ENCODE measurements around the gene NPC2. TPM values are rescaled to one million over a fixed set of nuclear protein-coding genes. Genes with fewer than 3 reads are reported as not detected.

NPC2 gene
- polyA plus RNA-seq, 1 experiment = 267 TPM

GRCh38 chr14:74531467-74531866 lies 38.4 kb upstream of the NPC2 start:
- Histone ChIP-seq H3K4me3 (ENCODE audit: low read depth, low read length) (no peak overlapping the region), H3K27me3 (ENCODE audit: control insufficient read depth, insufficient read depth, low read length) (no peaks in the 10 kb centered on the region), H3K36me3 (ENCODE audit: control insufficient read depth, insufficient read depth, low read length) (peaks cover 6% of the 10 kb centered on the region)
- TF ChIP-seq, protein P1, sequence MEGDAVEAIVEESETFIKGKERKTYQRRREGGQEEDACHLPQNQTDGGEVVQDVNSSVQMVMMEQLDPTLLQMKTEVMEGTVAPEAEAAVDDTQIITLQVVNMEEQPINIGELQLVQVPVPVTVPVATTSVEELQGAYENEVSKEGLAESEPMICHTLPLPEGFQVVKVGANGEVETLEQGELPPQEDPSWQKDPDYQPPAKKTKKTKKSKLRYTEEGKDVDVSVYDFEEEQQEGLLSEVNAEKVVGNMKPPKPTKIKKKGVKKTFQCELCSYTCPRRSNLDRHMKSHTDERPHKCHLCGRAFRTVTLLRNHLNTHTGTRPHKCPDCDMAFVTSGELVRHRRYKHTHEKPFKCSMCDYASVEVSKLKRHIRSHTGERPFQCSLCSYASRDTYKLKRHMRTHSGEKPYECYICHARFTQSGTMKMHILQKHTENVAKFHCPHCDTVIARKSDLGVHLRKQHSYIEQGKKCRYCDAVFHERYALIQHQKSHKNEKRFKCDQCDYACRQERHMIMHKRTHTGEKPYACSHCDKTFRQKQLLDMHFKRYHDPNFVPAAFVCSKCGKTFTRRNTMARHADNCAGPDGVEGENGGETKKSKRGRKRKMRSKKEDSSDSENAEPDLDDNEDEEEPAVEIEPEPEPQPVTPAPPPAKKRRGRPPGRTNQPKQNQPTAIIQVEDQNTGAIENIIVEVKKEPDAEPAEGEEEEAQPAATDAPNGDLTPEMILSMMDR (IDR thresholded peaks at IDR 0.05; ENCODE audit: insufficient read depth, low read depth, low read length) = no peak
- ChIA-PET POLR2A (interaction anchor here (0.6 kb wide), 1 partner anchor 262 kb away, joined by 3 read pairs; no protein-coding TSS in a partner anchor), CTCF (interaction anchor here (0.6 to 1.3 kb wide), 4 partner anchors 32 to 273 kb away, joined by 3 to 4 read pairs (median 3); no protein-coding TSS in a partner anchor)
- DNase-seq (ENCODE audit: low read depth) = no peak

DNA sequence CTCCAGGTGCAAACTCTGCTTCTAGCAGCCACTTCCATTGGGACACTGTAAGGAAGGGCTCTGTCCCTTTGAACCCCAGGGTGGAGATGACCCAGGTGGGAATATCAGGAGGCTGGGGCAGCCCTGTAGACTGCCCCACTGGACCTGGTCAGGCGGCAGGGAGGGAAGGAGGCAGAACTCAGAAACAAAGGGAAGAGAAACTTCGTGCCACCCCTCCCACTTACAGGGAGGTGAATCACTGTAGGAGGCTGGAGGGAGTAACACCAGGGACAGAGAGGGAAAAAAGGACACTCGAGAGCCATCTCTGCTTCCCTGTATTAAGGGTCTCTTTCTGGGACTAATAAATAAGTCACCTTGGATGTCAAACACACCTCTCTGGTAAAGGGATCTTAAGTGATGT lies 37.9 kb upstream of the NPC2 start:
- Histone ChIP-seq H3K27me3 (ENCODE audit: control insufficient read depth, insufficient read depth, low read length) (no peaks in the 10 kb centered on the region), H3K36me3 (ENCODE audit: control insufficient read depth, insufficient read depth, low read length) (peaks cover 6% of the 10 kb centered on the region), H3K4me3 (ENCODE audit: low read depth, low read length) (no peak overlapping the region)
- CTCF ChIA-PET = interaction anchor here (0.8 to 0.9 kb wide), 2 partner anchors 78 to 274 kb away, joined by 3 to 4 read pairs; no protein-coding TSS in a partner anchor
- DNase-seq (ENCODE audit: low read depth) = no peak
- TF ChIP-seq, protein P1 (IDR thresholded peaks at IDR 0.05; ENCODE audit: insufficient read depth, low read depth, low read length) = no peak
- POLR2A ChIA-PET = interaction anchor here (0.6 kb wide), 1 partner anchor 263 kb away, joined by 3 read pairs; no protein-coding TSS in a partner anchor

DNA sequence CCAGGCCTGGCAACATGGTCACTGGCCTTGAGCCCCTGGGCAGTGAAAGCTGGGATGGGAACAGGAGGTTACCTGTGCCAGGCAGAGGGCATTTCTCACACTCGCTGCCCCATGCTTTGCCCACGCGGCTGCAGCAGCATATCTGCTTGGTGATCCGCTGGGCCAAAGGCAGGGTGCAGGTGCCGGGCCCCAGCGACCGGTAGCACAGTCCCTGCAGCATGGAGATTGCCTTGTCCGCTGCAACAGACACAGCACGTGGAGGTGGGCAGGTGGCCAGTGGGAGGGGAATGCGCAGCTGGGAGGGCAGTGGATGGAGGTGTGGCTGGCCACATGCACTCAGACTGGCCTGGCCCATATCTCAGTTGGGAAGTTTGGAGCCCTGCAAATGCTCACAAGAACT lies 35.8 kb upstream of the NPC2 start:
- DNase-seq (ENCODE audit: low read depth) = no peak
- CTCF ChIA-PET = interaction anchor here (1.1 kb wide), 1 partner anchor 21 kb away, joined by 3 read pairs; no protein-coding TSS in a partner anchor
- Histone ChIP-seq H3K36me3 (ENCODE audit: control insufficient read depth, insufficient read depth, low read length) (peaks cover 4% of the 10 kb centered on the region), H3K4me3 (ENCODE audit: low read depth, low read length) (no peak overlapping the region), H3K27me3 (ENCODE audit: control insufficient read depth, insufficient read depth, low read length) (no peaks in the 10 kb centered on the region)
- POLR2A ChIA-PET = no interaction called here
- TF ChIP-seq, protein P1 (IDR thresholded peaks at IDR 0.05; ENCODE audit: insufficient read depth, low read depth, low read length) = no peak

GRCh38 chr14:74528406-74528805 lies 35.3 kb upstream of the NPC2 start:
- Histone ChIP-seq H3K27me3 (ENCODE audit: control insufficient read depth, insufficient read depth, low read length) (no peaks in the 10 kb centered on the region), H3K4me3 (ENCODE audit: low read depth, low read length) (no peak overlapping the region), H3K36me3 (ENCODE audit: control insufficient read depth, insufficient read depth, low read length) (peaks cover 4% of the 10 kb centered on the region)
- TF ChIP-seq, protein P1 (IDR thresholded peaks at IDR 0.05; ENCODE audit: insufficient read depth, low read depth, low read length) = no peak
- DNase-seq (ENCODE audit: low read depth) = no peak
- CTCF ChIA-PET = interaction anchor here (1.1 kb wide), 2 partner anchors 9 to 22 kb away, joined by 3 read pairs; no protein-coding TSS in a partner anchor
- POLR2A ChIA-PET = no interaction called here

- ChIA-PET CTCF (interaction anchor here (1.1 kb wide), 2 partner anchors 10 to 22 kb away, joined by 3 read pairs; no protein-coding TSS in a partner anchor), POLR2A (no interaction called here)
- TF ChIP-seq, protein P1 (IDR thresholded peaks at IDR 0.05; ENCODE audit: insufficient read depth, low read depth, low read length) = no peak
- Histone ChIP-seq H3K36me3 (ENCODE audit: control insufficient read depth, insufficient read depth, low read length) (peaks cover 5% of the 10 kb centered on the region), H3K27me3 (ENCODE audit: control insufficient read depth, insufficient read depth, low read length) (no peaks in the 10 kb centered on the region), H3K4me3 (ENCODE audit: low read depth, low read length) (no peak overlapping the region)
- DNase-seq (ENCODE audit: low read depth) = no peak
Measured at GRCh38 chr14:74527736-74528280, 34.7 kb upstream of the NPC2 start.
